ENCODE measurements around the gene ANKRD16.
"Not testable (repeated sequence)": the region's sequence is repeated elsewhere in the genome, so short reads cannot be mapped to it uniquely, and the experiment has no call there.

The ANKRD16 gene

GRCh38 chr10:5871596-5871995, 18.1 kb downstream of the ANKRD16 start:
- DNase-seq = no peak

DNA sequence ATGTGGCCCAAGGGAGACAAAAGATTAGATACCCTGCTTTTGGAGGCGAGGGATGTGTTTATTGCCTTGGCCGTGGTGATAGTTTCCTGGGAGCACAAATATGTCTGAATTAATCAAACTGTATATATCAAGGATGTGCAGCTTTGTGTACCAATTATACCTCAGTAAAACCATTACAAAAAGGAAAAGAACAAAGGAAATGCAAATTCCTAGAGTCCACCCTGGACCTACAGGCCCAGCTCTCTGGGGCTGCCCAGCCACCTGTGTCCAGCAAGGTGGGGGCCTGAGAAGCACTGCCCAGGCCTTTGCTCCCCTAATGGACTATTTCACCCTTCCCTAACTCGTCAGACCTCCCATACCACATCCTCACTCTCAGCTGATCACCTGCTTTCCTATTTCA, 20.5 kb downstream of the ANKRD16 start:
- no peak for DNase-seq

DNA sequence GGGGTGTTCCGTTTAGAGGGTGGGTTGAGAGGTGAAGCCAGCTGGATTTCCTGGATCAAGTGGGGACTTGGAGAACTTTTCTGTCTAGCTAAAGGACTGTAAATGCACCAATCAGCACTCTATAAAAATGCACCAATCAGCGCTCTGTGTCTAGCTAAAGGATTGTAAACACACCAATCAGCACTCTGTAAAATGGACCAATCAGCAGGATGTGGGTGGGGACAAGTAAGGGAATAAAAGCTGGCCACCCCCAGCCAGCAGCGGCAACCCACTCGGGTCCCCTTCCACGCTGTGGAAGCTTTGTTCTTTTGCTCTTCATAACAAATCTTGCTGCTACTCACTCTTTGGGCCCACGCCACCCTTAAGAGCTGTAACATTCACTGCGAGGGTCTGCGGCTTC, 21.3 kb downstream of the ANKRD16 start:
- DNase-seq = not testable (repeated sequence)

- DNase-seq = not testable (repeated sequence)
Measured at GRCh38 chr10:5867091-5867615, 22.5 kb downstream of the ANKRD16 start.

DNA sequence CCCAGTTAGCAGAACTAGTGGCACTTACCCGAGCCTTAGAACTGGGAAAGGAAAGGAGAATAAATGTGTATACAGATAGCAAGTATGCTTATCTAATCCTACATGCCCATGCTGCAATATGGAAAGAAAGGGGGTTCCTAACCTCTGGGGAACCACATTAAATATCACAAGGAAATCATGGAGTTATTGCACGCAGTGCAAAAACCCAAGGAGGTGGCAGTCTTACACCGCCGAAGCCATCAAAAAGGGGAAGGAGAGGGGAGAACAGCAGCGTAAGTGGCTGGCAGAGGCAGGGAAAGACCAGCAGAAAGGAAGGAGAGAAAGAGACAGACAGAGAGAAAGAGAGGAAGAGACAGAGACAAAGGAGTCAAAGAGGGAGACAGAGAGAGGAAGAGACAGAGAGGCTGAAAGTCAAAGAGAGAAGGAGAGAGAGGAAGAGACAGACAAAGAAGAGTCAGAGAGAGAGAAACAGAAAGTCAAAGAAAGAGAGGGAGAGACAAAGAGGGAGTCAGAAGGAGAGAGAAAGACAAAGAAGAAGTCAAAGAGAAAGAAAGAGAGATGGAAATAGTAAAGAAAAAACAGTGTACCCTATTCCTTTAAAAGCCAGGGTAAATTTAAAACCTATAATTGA, 23.1 kb downstream of the ANKRD16 start:
- DNase-seq = not testable (repeated sequence)

GRCh38 chr10:5862981-5863685, 26.6 kb downstream of the ANKRD16 start:
- DNase-seq = not testable (repeated sequence)

DNA sequence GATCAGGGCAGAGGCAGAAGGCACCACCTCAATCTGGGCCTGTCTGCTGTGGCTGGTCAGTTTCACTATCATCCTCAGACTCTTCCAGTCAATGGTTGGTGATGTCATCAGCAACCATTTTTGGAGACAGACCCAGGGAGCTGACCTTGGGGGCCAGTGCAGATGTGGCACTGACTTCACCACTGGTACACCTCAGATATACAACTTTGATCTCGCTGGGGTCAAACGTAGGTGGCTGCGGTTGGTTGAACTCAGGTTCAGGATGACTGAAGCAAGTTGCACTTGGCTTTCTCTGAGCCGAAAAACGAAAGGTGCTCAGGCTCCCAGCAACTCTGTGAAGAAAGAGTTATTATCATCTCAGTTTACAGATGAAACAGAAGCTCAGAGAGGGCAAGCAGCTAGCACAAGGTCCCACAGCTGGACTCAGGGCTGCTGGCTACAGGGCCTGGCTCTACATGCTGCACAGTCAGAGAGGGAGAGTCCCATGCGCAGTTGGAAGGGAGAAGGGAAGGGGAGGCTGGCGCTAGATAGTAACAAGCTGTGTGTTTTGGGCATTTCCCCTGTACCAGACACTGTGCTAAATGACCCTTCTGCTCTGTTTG, 27.2 kb downstream of the ANKRD16 start:
- no peak for DNase-seq

GRCh38 chr10:5860066-5860465, 29.6 kb downstream of the ANKRD16 start:
- DNase-seq = no peak

DNA sequence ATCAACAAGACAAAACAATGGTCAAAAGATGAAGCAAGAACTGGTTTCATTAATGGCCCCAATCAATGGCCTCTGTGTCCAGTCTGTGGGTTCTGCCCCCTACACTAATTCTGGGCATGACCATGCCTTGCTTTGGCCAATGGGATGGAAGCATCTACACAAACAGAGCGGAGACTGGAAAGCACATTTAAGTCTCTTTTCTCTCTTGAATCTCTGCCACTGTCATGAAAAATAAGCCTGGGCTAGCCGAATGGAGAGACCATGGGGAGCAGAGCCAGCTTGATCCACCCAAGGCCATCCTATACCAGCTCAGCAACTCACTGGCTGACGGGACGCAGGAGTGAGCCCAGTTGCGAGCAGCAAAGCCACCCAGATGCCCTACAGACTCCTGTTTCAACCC, 30.9 kb downstream of the ANKRD16 start:
- no peak for DNase-seq

GRCh38 chr10:5856701-5857004, 33.0 kb downstream of the ANKRD16 start:
- no peak for DNase-seq

- no peak for DNase-seq
Measured at GRCh38 chr10:5855979-5856700, 33.6 kb downstream of the ANKRD16 start.

GRCh38 chr10:5854131-5854475, 35.6 kb downstream of the ANKRD16 start:
- no peak for DNase-seq

DNA sequence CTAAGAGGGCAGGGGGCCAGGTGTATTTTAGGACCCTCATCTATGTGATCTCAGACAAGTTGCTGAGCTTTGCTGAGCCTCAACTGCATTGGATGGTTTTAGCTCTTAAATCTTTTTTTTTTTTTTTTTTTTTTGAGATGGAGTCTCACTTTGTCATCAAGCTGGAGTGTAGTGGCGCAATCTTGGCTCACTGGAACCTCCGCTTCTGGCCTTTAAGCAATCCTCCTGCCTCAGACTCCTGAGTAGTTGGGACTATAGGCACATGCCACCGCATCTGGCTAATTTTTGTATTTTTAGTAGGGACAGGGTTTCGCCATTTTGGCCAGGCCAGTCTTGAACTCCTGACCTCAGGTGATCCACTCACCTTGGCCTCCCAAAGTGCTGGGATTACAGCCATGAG, 43.0 kb downstream of the ANKRD16 start:
- not testable (repeated sequence) for DNase-seq

DNA sequence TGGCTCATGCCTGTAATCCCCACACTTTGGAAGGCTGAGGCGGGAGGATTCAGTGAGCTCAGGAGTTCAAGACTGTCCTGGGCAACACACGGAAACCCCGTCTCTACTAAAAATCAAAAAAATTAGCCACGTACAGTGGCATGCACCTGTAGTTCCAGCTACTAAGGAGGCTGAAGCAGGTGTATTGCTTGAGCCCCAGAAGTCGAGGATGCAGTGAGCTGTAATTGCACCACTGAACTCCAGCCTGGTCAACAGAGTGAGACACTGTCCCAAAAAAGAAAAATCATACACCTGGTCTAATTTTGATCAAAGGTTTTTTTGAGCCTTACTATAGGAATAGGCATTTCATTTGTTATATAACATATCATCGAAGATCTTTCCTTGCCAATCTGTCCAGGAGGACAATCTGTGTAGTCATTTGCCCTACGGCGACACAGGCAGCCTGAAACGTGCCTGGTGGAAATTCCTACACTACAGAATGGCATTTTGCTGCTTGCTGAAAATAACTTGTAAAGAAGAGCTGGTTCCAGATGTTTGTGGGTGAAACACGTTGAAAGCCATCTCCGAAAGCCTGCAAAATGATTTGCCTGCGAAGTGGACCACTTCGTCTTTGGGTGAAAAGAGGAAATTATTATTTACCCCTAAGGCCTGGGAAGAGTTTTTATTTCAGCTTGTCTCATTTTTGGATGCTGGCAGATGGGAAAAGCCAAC, 45.2 kb downstream of the ANKRD16 start:
- DNase-seq = no peak

DNA sequence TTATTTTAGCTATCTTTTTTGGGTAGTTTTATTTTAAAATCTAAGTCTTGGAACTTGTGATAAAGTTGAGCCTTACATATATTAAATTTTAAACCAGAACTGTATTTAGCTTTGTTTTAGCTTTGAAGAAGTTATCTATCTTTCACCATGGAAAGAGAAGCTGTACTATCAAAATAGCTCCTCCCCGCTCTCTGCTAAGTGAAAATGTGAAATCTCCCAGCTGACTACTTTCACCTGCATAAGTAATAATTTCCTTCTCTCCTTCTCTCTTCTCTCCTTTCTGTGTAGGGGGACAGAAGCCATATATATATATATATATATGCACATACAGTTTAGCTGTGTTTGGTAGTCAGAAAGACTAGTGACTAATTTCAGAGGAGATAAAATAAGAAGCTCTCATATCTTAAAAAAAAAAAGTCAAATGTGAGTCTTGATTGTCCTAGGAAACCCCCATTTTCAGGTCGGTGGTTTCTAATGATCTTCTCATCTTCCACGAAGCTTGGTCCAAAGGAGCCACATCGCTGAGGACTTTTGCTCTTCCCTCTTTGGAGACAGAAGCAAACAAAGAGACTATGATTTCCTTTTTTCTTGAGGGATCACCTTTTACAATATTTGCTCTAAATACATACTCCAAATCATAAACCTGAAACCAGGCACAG, 45.9 kb downstream of the ANKRD16 start:
- no peak for DNase-seq

DNA sequence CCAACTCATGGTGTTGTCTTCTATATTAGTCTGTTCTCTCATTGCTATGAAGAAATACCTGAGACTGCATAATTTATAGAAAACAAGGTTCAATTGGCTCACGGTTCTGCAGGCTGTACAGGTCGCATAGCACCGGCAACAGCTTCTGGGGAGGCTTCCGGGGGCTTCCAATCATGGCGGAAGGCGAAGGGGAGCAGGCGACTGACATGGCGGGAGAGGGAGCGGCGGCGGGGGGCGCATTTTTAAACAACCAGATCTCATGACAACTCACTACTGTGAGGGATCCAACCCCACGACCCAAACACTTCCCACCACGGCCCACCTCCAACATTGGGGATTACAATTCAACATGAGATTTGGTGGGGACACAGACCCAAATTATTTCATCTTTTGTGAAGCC, 47.7 kb downstream of the ANKRD16 start:
- no peak for DNase-seq

DNA sequence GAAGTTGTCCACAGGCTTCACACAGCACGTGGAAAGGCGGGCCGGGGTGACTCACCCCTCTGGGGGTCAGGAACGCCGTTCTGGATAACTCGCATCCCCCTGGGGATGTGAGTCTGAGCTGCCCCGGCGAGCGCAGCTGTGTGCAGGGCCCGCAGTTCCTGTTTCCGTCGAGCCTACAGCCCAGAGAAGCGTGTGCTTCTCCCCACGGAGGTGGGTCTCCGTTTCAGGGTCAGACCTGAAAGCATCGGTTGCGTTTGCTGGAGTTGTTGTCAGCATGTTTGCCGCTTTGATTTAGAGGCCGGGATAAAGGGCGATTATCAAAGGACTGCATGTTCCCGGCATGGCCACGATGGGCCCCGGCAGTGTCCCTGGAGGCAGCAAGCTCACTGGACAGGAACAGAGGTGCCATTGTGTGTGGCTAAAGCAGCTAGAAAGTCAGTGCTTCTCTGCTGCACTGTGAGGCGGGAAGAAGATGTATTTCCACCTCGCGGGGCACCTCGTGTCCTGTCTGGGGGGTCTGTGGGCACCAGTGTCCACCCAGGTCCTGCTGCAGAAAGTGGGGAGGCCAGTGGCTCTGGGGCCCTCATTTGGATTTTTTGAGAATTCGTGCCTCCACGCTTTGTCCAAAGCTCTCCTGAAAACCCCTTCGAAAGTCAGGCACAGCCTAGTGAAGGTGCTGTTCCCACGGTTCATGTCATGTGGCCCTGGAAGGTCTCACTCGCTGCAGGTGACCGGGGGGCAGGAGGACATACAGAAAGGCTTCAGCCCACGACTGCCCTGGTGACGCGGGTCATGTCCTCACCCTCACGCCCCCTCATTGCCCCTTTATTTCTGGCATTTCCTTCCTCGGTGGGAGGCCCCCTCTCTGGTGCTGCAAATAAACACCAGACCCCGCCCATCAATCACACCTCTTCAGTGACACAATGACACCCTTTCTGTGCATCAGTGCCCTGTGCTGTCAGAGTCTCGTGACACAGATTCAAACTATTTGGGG, 49.1 kb downstream of the ANKRD16 start:
- no peak for DNase-seq

GRCh38 chr10:5836181-5836580, 53.5 kb downstream of the ANKRD16 start:
- not testable (repeated sequence) for DNase-seq

- no peak for DNase-seq
Measured at GRCh38 chr10:5835446-5836095, 54.1 kb downstream of the ANKRD16 start.

GRCh38 chr10:5833814-5834213, 55.9 kb downstream of the ANKRD16 start:
- DNase-seq = no peak

- DNase-seq = no peak
Measured at GRCh38 chr10:5832946-5833345, 56.7 kb downstream of the ANKRD16 start.
